SK-N-MC (cell line): ENCODE results near the gene CLCF1.
A peak's percentile ranks its signal among the peaks of the same experiment; 100 is the strongest.

ENCODE experiments used
- DNase-seq: peaks from one replicate; pipeline ENCODE4 v3.0.0-alpha.2; 2011; ENCODE audit warnings: low read depth, low spot score
- H3K27ac ChIP-seq: fragments of 200-600 bp; sonication (generic); 2 replicates; pipeline ENCODE4 v1.5.1; 2016; ENCODE audit warnings: mixed run types
- H3K36me3 ChIP-seq: fragments of 200-600 bp; sonication (generic); 2 replicates; pipeline ENCODE4 v1.6.1; 2017; ENCODE audit warnings: antibody characterized with exemption, low read length, mixed read lengths; ENCODE audit not compliant: insufficient read depth
- H3K4me3 ChIP-seq: fragments of 200-600 bp; sonication (generic); 2 replicates; pipeline ENCODE4 v1.5.1; 2016
- H3K9ac ChIP-seq: fragments of 200-600 bp; sonication (generic); 2 replicates; pipeline ENCODE4 v1.8.0; 2017; ENCODE audit warnings: mixed run types, mixed read lengths; ENCODE audit not compliant: insufficient read length
- H3K9me3 ChIP-seq: fragments of 200-600 bp; sonication (generic); 2 replicates; pipeline ENCODE4 v1.6.1; 2017; ENCODE audit warnings: low read depth, mild to moderate bottlenecking, antibody characterized with exemption, low read length, moderate library complexity, mixed read lengths
- EZH2 ChIP-seq: fragments of 200-600 bp; sonication (generic); IDR thresholded peaks from one replicate; pipeline ENCODE4 v1.6.1; 2017; ENCODE audit warnings: antibody characterized with exemption
- FOXP2 ChIP-seq: optimal IDR thresholded peaks from 2 replicates; pipeline ENCODE3; 2011; ENCODE audit warnings: mild to moderate bottlenecking, moderate library complexity; ENCODE audit not compliant: insufficient read depth; ENCODE audit errors: extremely low read length, control extremely low read depth
- POLR2AphosphoS5 ChIP-seq: IDR thresholded peaks from 2 replicates; pipeline ENCODE4 v1.6.1; 2012; ENCODE audit warnings: mild to moderate bottlenecking, low read depth, low read length, borderline replicate concordance

Gene CLCF1

DNA sequence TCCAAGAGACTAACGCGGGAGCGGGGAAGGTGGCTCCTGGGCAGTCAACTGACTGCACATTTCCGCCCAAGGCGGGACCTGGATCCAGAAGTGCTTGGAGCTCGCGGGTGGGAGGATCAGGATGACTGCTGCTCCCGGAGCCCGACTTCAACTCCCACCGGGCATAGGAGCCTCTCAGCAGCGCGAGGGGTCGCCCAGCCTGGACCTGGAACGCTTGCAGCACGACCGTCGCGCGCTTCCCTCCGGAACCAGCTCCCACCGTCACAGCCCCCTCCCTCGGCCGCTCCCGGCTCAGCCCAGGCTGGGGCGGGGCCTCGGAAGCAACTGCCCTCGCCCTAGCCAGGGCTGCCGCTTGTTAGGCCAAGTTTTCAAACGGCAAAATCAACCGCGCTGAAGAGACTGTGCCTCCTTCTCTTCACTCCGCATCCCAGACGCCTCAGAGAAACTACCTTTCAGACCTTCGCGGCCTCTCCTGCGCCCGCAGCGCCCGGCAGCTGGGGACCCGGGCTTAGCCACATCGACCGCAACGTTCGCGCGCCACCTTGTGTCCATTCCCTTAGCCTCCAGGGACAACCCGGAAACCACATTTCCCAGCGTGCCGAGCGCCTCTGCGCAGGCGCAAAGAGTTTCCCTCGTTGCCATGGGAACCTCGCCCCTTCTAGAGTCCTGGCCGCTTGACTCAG, 56.1 kb downstream of the CLCF1 start:
- peak overlapping the region; percentile 71 for H3K27ac ChIP-seq
- H3K4me3 ChIP-seq = peak overlapping the region; percentile 86
- H3K36me3 ChIP-seq = no peaks in the 10 kb centered on the region
- H3K9ac ChIP-seq = peak overlapping the region; percentile 77
- TF ChIP-seq EZH2 = no peak
- peak; percentile 21 for TF ChIP-seq FOXP2
- TF ChIP-seq POLR2AphosphoS5 = peak; percentile 67
- no peaks in the 10 kb centered on the region for H3K9me3 ChIP-seq
- peak; percentile 85 for DNase-seq

DNA sequence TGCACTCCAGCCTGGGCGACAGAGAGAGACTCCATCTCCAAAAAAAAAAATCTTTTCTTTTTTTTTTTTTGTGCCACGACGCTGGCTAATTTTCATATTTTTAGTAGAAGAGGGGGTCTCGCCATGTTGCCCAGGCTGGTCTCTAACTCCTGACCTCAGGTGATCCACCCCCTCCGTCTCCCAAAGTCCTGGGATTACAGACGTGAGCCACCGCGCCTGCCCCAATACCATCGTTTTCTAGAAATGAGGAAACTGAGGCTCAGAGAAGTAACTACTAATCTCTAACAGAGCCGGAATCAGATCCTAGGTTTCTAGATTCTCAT, 56.6 kb downstream of the CLCF1 start:
- Histone ChIP-seq H3K4me3 (peak overlapping the region; percentile 86), H3K36me3 (no peaks in the 10 kb centered on the region), H3K9ac (peak overlapping the region; percentile 77), H3K9me3 (no peaks in the 10 kb centered on the region), H3K27ac (0 out of 2 replicates have a peak overlapping the region, but pooled peaks have one; percentile 71)
- no peak for DNase-seq
- TF ChIP-seq FOXP2 (no peak), EZH2 (no peak), POLR2AphosphoS5 (no peak)

DNA sequence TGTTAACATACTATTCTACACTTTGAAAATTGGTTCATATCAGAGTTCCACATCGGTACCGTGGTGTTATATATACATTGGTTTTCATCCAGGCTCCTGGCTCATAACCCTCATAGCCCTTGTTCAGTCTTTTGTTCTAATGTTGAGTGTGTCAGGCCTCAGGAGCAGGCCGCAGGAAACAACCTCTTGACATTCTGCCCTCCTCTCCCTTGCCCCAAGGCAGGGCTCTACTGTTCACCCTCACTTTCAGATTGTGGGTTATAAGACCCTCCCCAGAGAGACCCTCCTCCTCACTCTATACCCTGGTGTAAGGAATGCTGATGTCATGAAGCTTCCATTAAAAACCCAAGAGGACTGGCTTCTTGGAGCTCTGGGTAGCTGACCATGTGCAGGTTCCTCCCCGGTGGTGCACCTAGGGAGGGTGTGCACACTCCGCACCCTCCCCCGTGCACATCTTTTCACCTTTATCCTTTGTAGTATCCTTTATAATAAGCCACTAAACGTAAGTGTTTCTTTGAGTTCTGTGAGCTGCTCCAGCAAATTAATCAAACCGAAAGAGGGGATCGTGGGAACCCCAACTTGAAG, 58.0 kb downstream of the CLCF1 start:
- no peak overlapping the region for H3K4me3 ChIP-seq
- DNase-seq = no peak
- H3K27ac ChIP-seq = no peak overlapping the region
- no peak for TF ChIP-seq FOXP2
- no peak for TF ChIP-seq POLR2AphosphoS5
- H3K9ac ChIP-seq = no peak overlapping the region
- H3K9me3 ChIP-seq = no peaks in the 10 kb centered on the region
- H3K36me3 ChIP-seq = no peaks in the 10 kb centered on the region

DNA sequence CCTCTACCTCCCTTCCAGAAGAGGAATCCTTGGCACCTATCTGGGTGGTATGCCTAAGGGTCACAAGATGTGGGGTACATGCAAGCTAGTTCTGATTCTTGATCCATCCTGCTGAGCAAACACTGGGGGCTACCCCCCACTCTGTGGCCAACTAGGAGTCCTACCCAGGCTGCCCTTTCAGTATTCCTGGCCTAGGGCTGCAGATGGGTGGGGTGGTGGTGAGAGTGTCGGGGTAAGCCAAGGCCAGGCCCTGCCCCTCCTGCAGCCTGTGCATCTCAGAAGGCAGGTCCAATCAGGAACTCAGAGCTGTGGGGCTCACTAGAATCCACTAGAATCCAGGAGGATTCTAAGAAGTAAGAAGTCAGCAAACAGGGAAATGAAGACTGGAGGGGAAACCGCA, 59.2 kb downstream of the CLCF1 start:
- TF ChIP-seq POLR2AphosphoS5 (no peak), EZH2 (no peak), FOXP2 (no peak)
- H3K9ac ChIP-seq = no peak overlapping the region
- H3K36me3 ChIP-seq = no peaks in the 10 kb centered on the region
- no peak overlapping the region for H3K27ac ChIP-seq
- H3K9me3 ChIP-seq = no peaks in the 10 kb centered on the region
- no peak overlapping the region for H3K4me3 ChIP-seq
- DNase-seq = no peak
